Measurements from ENCODE around the gene SMCP. TPM values are rescaled to one million over a fixed set of nuclear protein-coding genes. Genes with fewer than 3 reads are reported as not detected.

SMCP gene
- total RNA-seq, 2 experiments from 2014 or later, result not detected

GRCh38 chr1:152873495-152873894, 4.6 kb upstream of the SMCP start:
- no peak overlapping the region for H3K27ac Mint-ChIP-seq

GRCh38 chr1:152876827-152877226, 1.3 kb upstream of the SMCP start:
- Mint-ChIP-seq H3K36me3 (ENCODE audit: low read depth) (no peaks in the 10 kb centered on the region), H3K27ac (no peak overlapping the region), H3K4me1 (peaks cover 3% of the 10 kb centered on the region), H3K4me3 (no peak overlapping the region), H3K9me3 (no peaks in the 10 kb centered on the region), H3K27me3 (peaks cover 11% of the 10 kb centered on the region)
- ChIA-PET CTCF (no interaction called here), POLR2A (no interaction called here)
- no peak for DNase-seq

More at GRCh38 chr1:152873495-152873894, 4.6 kb upstream of the SMCP start:
- DNase-seq, result no peak
- no peaks in the 10 kb centered on the region for H3K4me1 Mint-ChIP-seq
- CTCF ChIA-PET, result no interaction called here
- H3K27me3 Mint-ChIP-seq, result peaks cover 11% of the 10 kb centered on the region
- no peaks in the 10 kb centered on the region for H3K9me3 Mint-ChIP-seq
- no peaks in the 10 kb centered on the region for H3K36me3 Mint-ChIP-seq (ENCODE audit: low read depth)
- POLR2A ChIA-PET, result no interaction called here
- H3K4me3 Mint-ChIP-seq, result no peak overlapping the region

- POLR2A ChIA-PET, result no interaction called here
- Mint-ChIP-seq H3K27me3 (peaks cover 6% of the 10 kb centered on the region), H3K9me3 (no peaks in the 10 kb centered on the region), H3K36me3 (ENCODE audit: low read depth) (no peaks in the 10 kb centered on the region), H3K4me3 (no peak overlapping the region), H3K27ac (no peak overlapping the region), H3K4me1 (peaks cover 3% of the 10 kb centered on the region)
- DNase-seq, result no peak
- CTCF ChIA-PET, result interaction anchor here (0.6 kb wide), 1 partner anchor 1379 kb away, joined by 3 read pairs; no protein-coding TSS in a partner anchor
These were observed 1.6 kb downstream of the SMCP start for GRCh38 chr1:152879559-152880198.

- POLR2A ChIA-PET, result no interaction called here
- CTCF ChIA-PET, result no interaction called here
- DNase-seq, result no peak
- Mint-ChIP-seq H3K4me3 (no peak overlapping the region), H3K27me3 (peaks cover 3% of the 10 kb centered on the region), H3K27ac (no peak overlapping the region), H3K9me3 (no peaks in the 10 kb centered on the region), H3K36me3 (ENCODE audit: low read depth) (no peaks in the 10 kb centered on the region), H3K4me1 (peaks cover 3% of the 10 kb centered on the region)
These were observed 2.2 kb downstream of the SMCP start for GRCh38 chr1:152880316-152880715.

- Mint-ChIP-seq H3K36me3 (ENCODE audit: low read depth) (no peaks in the 10 kb centered on the region), H3K4me3 (no peak overlapping the region), H3K4me1 (peaks cover 3% of the 10 kb centered on the region), H3K27me3 (peaks cover 4% of the 10 kb centered on the region), H3K27ac (no peak overlapping the region), H3K9me3 (no peaks in the 10 kb centered on the region)
- DNase-seq, result no peak
- POLR2A ChIA-PET, result no interaction called here
- CTCF ChIA-PET, result no interaction called here
These were observed 2.8 kb downstream of the SMCP start for GRCh38 chr1:152880907-152881306.

- H3K27ac Mint-ChIP-seq, result no peak overlapping the region
- POLR2A ChIA-PET, result no interaction called here
- H3K4me1 Mint-ChIP-seq, result peaks cover 3% of the 10 kb centered on the region
- no peak overlapping the region for H3K4me3 Mint-ChIP-seq
- CTCF ChIA-PET, result no interaction called here
- no peak for DNase-seq
- peaks cover 9% of the 10 kb centered on the region for H3K27me3 Mint-ChIP-seq
- H3K36me3 Mint-ChIP-seq (ENCODE audit: low read depth), result no peaks in the 10 kb centered on the region
- H3K9me3 Mint-ChIP-seq, result no peaks in the 10 kb centered on the region
These were observed 6.0 kb downstream of the SMCP start for GRCh38 chr1:152884085-152884484.

GRCh38 chr1:152884506-152884905, 6.4 kb downstream of the SMCP start:
- ChIA-PET POLR2A (no interaction called here), CTCF (no interaction called here)
- H3K4me3 Mint-ChIP-seq, result no peak overlapping the region
- peaks cover 3% of the 10 kb centered on the region for H3K4me1 Mint-ChIP-seq
- H3K36me3 Mint-ChIP-seq (ENCODE audit: low read depth), result no peaks in the 10 kb centered on the region
- no peak for DNase-seq
- H3K27ac Mint-ChIP-seq, result no peak overlapping the region
- peaks cover 11% of the 10 kb centered on the region for H3K27me3 Mint-ChIP-seq
- H3K9me3 Mint-ChIP-seq, result no peaks in the 10 kb centered on the region

GRCh38 chr1:152884966-152885624, 7.0 kb downstream of the SMCP start:
- Mint-ChIP-seq H3K4me1 (peaks cover 3% of the 10 kb centered on the region), H3K4me3 (no peak overlapping the region), H3K27me3 (peaks cover 17% of the 10 kb centered on the region), H3K9me3 (no peaks in the 10 kb centered on the region), H3K27ac (no peak overlapping the region), H3K36me3 (ENCODE audit: low read depth) (no peaks in the 10 kb centered on the region)
- ChIA-PET CTCF (no interaction called here), POLR2A (no interaction called here)
- DNase-seq, result no peak

- POLR2A ChIA-PET, result no interaction called here
- no peak for DNase-seq
- CTCF ChIA-PET, result no interaction called here
- no peak overlapping the region for H3K4me3 Mint-ChIP-seq
- H3K9me3 Mint-ChIP-seq, result no peaks in the 10 kb centered on the region
- H3K27me3 Mint-ChIP-seq, result peaks cover 24% of the 10 kb centered on the region
- H3K27ac Mint-ChIP-seq, result no peak overlapping the region
- H3K36me3 Mint-ChIP-seq (ENCODE audit: low read depth), result no peaks in the 10 kb centered on the region
- no peaks in the 10 kb centered on the region for H3K4me1 Mint-ChIP-seq
These were observed 8.0 kb downstream of the SMCP start for GRCh38 chr1:152886085-152886484.

GRCh38 chr1:152886758-152887409, 8.8 kb downstream of the SMCP start:
- DNase-seq, result no peak
- Mint-ChIP-seq H3K9me3 (no peaks in the 10 kb centered on the region), H3K36me3 (ENCODE audit: low read depth) (no peaks in the 10 kb centered on the region), H3K27ac (no peak overlapping the region), H3K4me3 (no peak overlapping the region), H3K4me1 (no peaks in the 10 kb centered on the region), H3K27me3 (peaks cover 27% of the 10 kb centered on the region)
- ChIA-PET CTCF (interaction anchor here (0.6 kb wide), 1 partner anchor 160 kb away, joined by 3 read pairs; no protein-coding TSS in a partner anchor), POLR2A (no interaction called here)

- peaks cover 35% of the 10 kb centered on the region for H3K27me3 Mint-ChIP-seq
- no peak overlapping the region for H3K4me3 Mint-ChIP-seq
- no peak for DNase-seq
- H3K27ac Mint-ChIP-seq, result no peak overlapping the region
- ChIA-PET POLR2A (no interaction called here), CTCF (no interaction called here)
- H3K4me1 Mint-ChIP-seq, result no peaks in the 10 kb centered on the region
- no peaks in the 10 kb centered on the region for H3K9me3 Mint-ChIP-seq
- no peaks in the 10 kb centered on the region for H3K36me3 Mint-ChIP-seq (ENCODE audit: low read depth)
These were observed 10.0 kb downstream of the SMCP start for GRCh38 chr1:152888126-152888525.

GRCh38 chr1:152899027-152899426, 20.9 kb downstream of the SMCP start:
- POLR2A ChIA-PET, result no interaction called here
- no peaks in the 10 kb centered on the region for H3K9me3 Mint-ChIP-seq
- H3K4me3 Mint-ChIP-seq, result no peak overlapping the region
- H3K27ac Mint-ChIP-seq, result no peak overlapping the region
- no peak for DNase-seq
- H3K4me1 Mint-ChIP-seq, result no peaks in the 10 kb centered on the region
- H3K36me3 Mint-ChIP-seq (ENCODE audit: low read depth), result no peaks in the 10 kb centered on the region
- H3K27me3 Mint-ChIP-seq, result peaks cover 13% of the 10 kb centered on the region
- CTCF ChIA-PET, result no interaction called here

GRCh38 chr1:152899883-152900282, 21.8 kb downstream of the SMCP start:
- no peak overlapping the region for H3K27ac Mint-ChIP-seq
- ChIA-PET POLR2A (no interaction called here), CTCF (no interaction called here)
- DNase-seq, result no peak
- H3K4me1 Mint-ChIP-seq, result no peaks in the 10 kb centered on the region
- no peaks in the 10 kb centered on the region for H3K9me3 Mint-ChIP-seq
- no peaks in the 10 kb centered on the region for H3K36me3 Mint-ChIP-seq (ENCODE audit: low read depth)
- H3K27me3 Mint-ChIP-seq, result peaks cover 7% of the 10 kb centered on the region
- no peak overlapping the region for H3K4me3 Mint-ChIP-seq

- H3K9me3 Mint-ChIP-seq, result no peaks in the 10 kb centered on the region
These were observed 23.5 kb downstream of the SMCP start for GRCh38 chr1:152901631-152902030.

More at GRCh38 chr1:152901631-152902030, 23.5 kb downstream of the SMCP start:
- Mint-ChIP-seq H3K4me3 (no peak overlapping the region), H3K36me3 (ENCODE audit: low read depth) (no peaks in the 10 kb centered on the region), H3K27ac (no peak overlapping the region), H3K27me3 (peaks cover 3% of the 10 kb centered on the region), H3K4me1 (no peaks in the 10 kb centered on the region)
- DNase-seq, result no peak
- CTCF ChIA-PET, result no interaction called here
- POLR2A ChIA-PET, result no interaction called here
